ENCODE results near the gene MAST4.

The MAST4 gene

DNA sequence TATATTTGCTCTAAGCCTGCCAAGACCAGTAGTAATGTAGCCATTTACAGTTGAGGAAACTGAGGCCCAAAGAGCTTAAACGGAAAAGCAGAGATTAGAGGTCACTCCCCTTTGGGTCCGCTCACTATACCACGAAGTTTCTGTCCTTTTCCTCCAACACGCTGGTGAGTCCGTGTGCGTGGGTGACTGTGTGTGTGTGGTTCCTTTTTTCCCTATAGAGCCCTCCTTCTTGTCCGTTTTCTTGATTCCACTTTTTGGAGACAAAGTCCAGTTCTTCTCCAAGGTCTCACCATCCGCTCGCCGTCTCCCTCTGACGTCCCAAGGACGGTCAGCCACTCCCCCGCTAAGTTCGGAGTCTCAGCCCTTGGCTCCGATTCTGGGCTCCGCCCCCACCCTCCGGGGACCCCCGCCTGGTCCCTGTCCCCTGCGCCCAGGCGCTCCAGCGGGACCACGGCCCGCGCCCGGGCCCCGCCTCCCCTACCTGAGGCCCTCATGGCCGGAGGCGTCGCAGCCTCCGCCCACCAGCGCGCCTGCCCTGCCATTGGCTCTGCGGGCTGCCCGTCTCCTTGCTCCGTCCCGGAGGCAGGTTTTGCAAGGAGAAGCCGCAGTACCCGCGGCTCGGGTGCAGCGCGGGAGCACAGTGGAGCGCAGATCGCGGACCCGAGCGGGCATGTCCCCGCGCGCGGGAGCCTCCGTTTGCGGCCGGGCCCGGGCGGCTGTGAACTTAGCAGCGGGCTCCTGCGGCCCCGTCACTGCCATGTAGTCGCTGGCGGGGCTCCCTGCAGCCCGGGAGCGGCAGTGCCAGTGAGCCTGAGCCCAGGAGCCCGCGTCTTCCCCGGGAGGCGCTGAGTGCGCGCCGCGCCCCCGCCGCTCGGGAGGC, at the start of gene MAST4:
Gene MAST4, plus strand, starts transcription at position 638 of the 880 bp plus-strand sequence. CDS start 263 bp downstream, outside the sequence.
- DNase-seq (ENCODE audit: low read depth in 2 of 3, low spot score in 2 of 3): peak; percentile 40 to 47 (median 40)

DNA sequence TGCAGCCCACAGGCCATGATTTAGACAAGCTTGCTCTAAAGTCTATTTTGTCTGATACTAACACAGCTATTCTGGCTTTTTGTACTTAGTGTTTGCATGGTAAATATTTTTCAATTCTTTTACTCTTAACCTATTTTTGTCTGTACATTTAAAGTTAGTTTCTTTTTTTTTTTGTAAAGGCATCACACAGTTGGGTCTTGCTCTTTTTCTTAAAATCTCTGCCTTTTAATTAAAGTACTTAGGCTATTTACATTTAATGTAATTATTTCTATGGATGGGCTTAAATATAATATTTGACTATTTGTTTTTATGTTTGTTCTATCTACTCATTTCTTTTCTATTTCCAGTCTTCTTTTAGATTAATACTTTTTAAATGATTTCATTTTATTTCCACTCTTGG, 49.7 kb upstream of the MAST4 start:
- DNase-seq (ENCODE audit: low read depth in 2 of 3, low spot score in 2 of 3): no peak

DNA sequence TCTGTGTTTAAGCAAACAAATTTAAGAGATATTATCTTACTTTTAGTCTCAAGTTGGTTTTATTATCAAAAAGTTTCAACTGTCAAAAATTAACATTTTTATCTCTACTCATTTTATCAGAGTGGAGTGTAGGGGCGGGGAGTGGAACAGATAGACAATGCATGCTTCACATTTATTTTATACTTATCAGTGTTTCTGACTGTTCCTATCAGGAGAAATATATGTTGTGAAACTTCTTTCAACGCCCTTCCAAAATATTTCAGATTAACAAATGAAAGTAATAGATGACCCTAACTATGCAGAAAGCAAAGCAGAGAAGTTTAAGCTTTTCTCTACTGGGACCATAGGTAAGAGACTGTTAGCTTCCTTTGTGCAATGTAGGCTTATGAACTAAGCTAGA, 44.9 kb upstream of the MAST4 start:
- DNase-seq (ENCODE audit: low read depth in 2 of 3, low spot score in 2 of 3): no peak

DNA sequence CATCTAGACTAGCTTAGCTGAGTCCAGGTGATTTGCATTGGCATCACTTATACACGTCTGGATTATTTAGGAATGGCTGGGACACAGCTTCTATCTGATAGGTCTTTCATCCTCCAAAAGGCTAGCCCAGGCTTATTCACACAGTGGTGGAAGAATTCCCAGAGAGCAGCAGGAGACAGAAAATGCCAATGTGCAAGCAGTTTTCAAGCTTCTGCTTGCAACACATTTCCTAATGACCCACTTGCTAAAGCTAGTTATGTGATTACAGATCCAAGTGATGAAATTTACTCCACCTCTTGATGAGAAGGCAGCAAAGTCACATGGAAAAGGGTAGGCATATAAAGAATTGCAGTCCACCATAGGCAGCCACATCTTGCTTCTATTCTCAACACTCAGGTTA, 44.2 kb upstream of the MAST4 start:
- DNase-seq (ENCODE audit: low read depth in 2 of 3, low spot score in 2 of 3): no peak

DNA sequence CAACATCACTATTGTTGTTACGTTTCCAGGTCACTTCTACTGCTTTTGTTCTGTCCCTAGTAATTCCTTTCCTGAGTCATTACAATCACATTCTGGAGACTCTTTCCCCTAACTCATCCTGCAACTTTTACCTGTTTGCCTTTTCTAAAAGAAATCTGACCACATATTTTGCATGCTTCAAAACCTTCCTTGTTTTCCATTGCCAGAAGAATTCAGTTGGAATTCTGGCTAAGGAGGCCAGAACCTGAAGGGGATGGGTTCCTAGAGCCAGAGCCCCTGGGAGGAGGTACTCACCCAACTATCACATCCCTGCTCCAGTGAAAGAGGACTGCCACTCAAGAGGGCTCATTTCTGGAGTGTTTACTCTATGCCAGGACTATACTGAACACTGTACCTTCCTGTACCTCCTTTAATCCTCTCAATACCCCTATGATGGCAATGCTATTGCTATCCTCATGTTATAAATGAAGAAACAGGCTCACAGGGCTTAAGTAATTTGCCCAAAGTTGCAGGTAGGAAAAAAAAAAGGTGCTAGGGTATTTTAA, 42.8 kb upstream of the MAST4 start:
- DNase-seq (ENCODE audit: low read depth in 2 of 3, low spot score in 2 of 3): no peak

DNA sequence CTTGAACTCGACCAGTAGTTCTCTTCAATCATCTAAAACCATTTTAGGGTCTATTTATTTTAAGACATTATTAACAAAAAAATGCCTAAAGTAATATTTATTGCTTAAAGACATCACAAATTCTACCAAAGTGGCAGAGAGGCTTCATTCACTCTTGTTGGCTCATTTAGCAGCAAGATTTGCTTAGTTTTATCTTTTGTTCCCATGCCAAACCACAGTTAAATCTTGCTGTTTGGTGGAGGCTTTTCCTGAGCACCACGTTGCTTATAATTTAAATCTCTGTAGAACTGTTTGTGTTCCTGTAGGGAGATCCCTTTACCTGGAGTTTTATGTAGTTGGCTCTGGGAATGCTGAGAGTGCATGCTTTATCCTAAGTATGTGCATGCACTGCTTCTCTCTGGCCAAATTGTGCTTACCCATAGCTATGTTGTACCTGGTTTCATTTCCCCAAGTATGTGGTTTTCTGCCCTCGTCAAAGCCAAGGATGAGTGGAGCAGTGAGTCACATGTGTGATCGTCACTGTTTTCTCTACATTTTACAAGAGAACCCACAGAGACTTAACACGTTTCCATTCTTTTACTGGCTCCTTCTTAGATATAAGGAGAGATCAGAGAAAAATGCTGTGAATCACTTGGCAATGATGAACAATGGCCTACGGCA, 42.1 kb upstream of the MAST4 start:
- DNase-seq (ENCODE audit: low read depth in 2 of 3, low spot score in 2 of 3): no peak

DNA sequence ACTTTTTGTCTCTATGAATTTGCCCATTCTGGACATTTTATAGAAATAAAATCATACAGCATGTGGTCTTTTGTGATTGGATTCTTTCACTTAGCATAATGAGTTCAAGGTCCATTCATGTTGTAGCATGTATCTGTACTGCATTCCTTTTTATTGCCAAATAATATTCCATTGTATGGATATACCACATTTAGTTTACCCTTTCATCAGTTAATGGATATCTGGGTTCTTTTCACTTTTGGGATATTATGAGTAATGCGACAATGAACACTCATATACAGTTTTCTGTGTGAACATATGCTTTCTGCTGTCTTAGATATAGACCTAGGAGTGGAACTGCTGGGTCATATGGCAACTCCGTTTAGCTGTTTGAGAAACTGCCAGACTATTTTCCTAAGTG, 41.3 kb upstream of the MAST4 start:
- DNase-seq (ENCODE audit: low read depth in 2 of 3, low spot score in 2 of 3): no peak

DNA sequence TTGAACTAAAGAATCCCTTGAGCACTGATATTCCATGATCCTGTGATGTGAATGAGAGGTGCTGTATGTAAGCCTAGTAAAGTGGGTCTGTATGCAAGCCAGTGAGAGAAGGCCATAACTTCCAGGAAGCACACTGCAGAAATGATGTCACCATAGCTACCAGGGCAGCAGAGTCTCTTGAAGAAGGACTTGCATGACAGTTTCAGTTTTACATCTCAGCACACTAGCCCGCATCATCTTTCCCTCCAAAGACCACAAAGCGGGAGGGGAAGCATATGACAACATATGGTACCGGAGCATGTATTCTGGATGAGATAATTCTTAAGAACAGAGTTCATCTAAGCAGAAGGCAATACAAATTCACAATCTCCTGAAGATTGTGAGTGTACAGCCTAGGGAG, 37.6 kb upstream of the MAST4 start:
- no peak for DNase-seq (ENCODE audit: low read depth in 2 of 3, low spot score in 2 of 3)

DNA sequence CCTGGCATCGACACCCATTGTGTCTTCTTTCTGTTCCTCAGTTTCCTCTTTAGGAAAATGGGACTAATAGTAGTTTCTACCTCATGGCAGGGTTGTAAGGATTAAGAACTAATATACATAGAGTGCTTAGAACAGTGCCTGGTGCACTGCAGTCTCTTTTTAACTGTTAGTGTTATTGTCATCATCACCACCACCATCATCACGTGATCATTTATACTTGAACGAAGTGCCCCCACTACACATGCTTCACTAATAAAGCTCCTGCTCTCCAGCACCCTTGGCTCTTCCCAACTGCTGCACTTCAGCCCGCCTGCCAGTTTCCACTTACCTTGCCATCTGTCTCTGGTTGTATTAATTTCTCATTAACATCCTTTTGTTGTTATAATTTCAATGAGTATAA, 35.8 kb upstream of the MAST4 start:
- DNase-seq (ENCODE audit: low read depth in 2 of 3, low spot score in 2 of 3): no peak

DNA sequence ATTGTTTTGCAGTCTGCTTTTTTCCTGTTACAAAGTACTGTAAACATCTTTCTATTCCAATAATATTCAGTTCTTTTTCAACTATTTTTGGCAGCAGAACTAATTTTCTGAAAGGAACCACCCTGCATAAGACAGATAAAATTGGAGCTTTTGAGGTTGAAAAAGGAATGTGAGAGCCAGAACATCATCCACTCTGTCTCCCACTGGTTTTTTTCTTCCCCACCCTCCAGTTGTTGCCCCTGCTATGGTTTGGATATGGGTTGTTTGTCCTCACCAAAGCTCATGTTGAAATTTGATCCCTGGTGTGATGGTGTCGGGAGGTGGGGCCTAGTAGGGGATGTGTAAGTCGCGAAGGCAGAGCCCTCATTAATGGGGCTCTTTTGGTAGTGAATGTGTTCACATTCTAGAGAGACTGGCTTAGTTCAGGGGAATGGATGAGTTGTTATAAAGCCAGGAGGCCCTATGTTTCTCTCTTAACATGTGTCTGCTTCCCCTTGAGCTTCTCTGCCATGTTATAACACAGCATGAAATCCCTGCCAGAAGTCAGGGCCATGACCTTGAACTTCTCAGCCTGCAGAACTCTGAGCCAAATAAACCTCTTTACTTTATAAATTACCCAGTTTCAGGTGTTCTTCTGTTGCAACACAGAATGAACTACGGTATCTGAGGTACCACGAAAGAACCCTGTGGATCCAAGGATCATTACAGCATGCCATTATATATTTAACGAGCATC, 34.8 kb upstream of the MAST4 start:
- DNase-seq (ENCODE audit: low read depth in 2 of 3, low spot score in 2 of 3): no peak

DNA sequence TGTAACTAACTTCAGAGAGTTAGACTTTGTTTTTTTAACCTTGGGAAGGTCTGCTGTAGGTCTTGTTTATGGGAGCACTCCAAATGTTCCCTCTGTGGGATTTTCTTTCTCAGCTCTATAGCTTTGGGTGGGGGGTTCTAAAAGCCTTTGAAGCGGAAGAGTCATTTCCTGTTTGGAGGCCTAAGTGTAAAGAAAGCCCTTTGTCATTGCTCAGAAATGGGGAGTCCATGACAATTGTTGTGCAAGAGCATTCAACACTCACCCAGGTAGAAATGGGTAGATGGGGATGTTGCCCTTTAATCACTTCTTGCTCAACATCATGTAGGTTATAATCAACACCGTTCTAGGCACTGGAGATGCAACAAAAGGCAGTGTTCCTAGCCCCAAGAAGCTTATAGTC, 30.3 kb upstream of the MAST4 start:
- no peak for DNase-seq (ENCODE audit: low read depth in 2 of 3, low spot score in 2 of 3)

DNA sequence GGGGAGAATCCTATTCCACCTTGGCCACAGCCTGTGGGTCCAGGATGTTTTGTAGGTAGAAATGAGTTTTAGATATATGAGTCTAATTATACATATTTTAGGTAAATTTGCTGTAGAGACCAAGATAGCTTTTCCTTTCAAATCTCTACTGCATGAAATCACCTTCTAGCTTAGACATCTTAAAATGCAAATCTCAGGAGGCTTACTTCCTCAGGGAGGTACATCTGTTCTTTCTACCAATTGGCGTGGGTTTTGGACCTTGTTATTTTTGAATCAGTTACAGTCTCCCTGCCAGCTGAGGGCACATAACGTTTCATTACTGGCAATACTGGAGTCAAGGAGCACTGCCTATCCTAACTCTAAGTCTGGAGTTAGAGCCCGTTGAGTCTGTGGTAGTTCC, 28.7 kb upstream of the MAST4 start:
- DNase-seq (ENCODE audit: low read depth in 2 of 3, low spot score in 2 of 3): no peak

DNA sequence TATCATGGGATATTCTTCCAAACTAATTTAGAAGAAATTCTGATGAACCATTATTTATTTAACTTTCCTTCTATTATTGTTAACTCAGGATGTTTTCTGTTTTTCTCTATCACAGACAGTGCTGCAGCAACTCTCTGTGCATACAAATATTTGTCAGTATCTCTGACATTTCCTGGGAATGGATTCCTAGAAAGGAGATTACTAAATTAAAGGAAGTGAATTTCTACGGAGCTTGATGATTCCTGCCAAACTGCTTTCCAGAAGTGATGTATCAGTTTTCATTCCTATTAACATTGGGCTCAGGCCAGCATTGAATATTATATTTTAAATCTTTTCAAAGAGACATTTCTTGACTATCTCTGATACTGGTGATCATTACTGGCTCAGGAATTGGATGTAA, 26.0 kb upstream of the MAST4 start:
- no peak for DNase-seq (ENCODE audit: low read depth in 2 of 3, low spot score in 2 of 3)

DNA sequence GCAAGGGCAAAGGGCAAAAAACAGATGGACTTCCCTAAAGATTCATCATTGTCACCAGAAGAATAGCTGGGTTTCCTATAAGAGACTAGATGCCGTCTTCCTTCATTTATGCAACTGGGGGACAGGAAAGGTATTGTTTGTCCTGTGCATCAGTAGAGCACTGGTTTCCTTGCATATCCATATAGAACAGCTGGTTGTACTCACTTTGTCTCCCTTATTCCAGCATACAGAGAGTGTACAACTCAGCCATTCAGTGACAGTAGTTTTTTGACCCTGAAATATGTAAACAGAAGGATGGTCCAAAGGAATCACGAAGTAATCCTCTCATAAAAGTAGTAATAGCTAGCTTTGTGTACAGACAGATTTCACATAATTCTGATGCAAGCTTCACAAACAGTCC, 22.5 kb upstream of the MAST4 start:
- DNase-seq (ENCODE audit: low read depth in 2 of 3, low spot score in 2 of 3): no peak

DNA sequence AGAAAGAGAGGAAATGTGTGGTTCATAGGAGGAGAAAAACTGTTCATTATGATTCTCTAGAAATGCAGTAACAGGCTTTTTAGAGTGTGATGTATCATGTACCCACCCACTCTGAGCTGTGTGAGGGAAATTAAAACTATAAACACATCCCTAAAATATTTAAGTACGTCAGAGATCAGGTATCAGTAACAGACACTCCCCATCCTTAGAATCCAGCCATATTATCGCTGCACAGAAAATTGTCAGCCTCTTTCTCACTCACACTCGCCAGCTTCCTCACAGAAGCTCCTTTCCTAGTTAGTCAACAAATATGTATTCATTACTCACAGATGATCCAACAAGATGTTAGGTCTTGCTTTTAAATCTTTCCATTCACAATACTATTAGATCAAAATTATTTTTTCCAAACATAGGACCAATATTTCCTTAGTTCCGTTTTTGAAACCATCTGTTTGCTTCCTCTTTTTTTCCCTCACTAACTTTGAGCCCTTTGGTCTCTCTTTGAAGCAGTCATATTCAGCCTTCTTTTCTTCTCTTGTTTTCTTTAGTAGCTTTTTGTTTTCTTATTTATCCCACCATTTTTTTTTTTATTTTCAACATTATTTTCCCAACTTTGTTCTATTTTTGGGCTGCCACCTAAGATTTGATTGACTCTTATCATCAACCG, 13.6 kb upstream of the MAST4 start:
- no peak for DNase-seq (ENCODE audit: low read depth in 2 of 3, low spot score in 2 of 3)

DNA sequence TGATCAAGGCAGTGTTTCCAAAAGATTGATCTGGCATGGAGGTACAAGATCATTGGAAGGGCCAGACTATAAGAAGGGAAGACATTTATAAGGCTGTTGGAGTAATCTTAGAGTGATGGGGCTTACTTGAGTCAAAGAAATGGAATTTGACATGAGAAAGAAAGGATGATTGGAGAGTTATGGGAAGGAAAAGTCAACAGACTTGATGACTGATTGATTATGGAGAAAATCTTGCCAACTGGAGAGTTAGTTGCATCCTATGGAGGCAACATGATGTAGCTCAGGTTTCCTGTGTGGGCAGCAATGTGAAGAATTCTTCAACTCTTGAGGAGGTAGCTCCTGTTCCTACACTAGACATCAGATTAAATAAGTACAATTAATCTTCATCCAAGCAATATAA, 10.9 kb upstream of the MAST4 start:
- DNase-seq (ENCODE audit: low read depth in 2 of 3, low spot score in 2 of 3): no peak

DNA sequence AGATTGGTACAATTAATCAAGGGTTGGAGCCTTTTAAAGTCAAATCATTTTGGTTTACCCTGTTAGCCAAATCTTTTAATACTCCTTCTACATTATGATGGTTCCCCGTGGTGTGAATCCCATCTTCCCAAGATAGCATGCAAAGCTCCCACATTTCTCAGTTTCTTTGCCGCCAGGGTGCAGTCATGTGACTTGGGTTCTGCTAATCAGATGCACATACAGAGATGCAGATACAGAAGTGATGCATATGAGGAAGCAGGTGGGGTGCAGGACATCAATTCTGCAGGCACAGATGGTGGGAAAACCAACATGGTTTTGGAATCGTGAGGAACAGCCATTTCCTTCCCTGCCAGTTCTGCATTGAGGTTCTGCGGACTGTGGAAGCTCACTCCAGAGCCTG, 8.4 kb upstream of the MAST4 start:
- DNase-seq (ENCODE audit: low read depth in 2 of 3, low spot score in 2 of 3): no peak

DNA sequence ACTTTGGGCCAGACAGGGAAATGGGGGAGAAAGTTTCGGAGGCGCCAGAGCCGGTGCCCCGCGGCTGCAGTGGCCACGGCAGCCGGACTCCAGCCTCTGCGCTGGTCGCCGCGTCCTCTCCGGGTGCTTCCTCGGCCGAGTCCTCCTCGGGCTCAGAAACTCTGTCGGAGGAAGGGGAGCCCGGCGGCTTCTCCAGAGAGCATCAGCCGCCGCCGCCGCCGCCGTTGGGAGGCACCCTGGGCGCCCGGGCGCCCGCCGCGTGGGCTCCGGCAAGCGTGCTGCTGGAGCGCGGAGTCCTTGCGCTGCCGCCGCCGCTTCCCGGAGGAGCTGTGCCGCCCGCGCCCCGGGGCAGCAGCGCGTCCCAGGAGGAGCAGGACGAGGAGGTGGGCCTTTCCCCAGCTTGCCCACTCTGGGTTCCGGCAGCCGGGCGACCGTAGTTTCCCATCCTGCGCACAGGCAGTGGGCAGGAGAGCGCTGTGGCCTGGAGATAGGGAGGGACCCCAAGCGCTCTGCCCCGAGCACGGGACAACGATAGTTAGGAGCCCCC, 516 bp downstream of the MAST4 start:
- no peak for DNase-seq (ENCODE audit: low read depth in 2 of 3, low spot score in 2 of 3)

DNA sequence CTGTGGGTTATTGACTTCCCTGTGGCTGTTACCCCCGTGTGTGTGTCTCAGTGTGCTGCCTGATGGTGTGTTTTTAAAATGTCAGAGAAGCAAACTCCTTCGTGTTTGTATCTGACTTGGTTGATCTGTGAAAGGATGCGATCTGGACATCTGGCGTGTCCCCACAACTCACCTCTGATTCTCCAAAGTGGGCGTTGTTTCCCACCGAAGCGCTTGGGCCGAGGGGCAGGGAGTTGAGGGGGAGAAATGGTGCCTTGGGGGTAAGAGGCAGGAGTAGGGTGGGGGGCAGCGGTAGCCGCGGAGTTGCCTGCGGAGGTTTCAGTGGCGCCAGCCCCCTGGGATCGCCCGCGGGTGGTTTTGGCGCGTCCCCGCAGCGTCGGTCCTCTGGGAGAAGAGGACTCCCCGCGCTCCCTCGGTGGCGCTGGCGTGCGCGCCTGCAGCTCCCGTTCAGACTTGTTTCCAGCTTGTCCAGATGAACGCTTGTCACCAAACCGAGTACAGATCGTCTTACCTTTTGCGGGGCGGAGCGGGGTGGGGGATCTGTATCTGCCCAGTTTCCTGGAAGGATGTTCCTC, 1.1 kb downstream of the MAST4 start:
- no peak for DNase-seq (ENCODE audit: low read depth in 2 of 3, low spot score in 2 of 3)

DNA sequence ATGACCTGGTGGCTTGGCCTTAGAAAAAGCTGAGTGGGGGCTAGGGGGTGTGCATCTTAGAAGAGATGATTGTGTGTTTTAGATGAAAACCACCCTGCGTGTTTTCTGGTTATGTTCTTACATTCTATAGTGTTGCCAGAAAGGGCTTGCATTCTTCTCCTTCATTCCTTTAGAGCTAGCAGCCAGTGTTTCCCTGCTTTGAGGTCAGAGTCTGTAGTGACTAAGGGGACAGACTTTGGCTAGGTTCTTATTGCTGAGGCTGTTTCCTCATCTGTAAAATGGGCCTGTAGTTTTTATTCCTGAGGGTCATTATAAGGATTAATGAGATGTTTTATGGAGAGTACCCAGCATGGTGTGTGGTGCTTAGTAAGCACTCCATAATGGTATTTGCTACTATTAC, 6.4 kb downstream of the MAST4 start:
- no peak for DNase-seq (ENCODE audit: low read depth in 2 of 3, low spot score in 2 of 3)

DNA sequence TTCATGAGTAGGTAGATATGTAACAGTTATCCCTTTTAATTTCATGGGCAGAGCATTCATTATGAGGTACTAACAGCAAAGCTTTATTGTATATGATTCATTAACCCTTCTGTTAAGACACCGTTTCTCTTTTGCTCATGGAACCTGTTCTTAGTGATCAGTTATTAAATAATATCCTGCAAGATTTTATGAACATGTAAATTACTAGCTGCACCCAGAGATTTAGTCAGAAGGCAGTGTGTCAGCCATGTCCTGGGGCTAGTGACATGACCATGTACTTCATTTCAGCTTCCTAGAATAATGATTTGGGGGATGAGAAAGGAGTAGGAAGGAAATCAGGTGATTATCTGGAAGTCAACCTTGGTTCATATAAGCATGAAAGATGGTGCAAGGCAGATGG, 7.0 kb downstream of the MAST4 start:
- DNase-seq (ENCODE audit: low read depth in 2 of 3, low spot score in 2 of 3): no peak
